ENCODE data around the gene OLA1. TPM values are rescaled to one million over a fixed set of nuclear protein-coding genes. Genes with fewer than 3 reads are reported as not detected.

Gene OLA1
- total and polyA plus RNA-seq, 9 of the 15 experiments (the other 6 are each of a cell fraction or from before 2014, with no cell fraction given) = 208 to 353 (median 225) TPM

DNA sequence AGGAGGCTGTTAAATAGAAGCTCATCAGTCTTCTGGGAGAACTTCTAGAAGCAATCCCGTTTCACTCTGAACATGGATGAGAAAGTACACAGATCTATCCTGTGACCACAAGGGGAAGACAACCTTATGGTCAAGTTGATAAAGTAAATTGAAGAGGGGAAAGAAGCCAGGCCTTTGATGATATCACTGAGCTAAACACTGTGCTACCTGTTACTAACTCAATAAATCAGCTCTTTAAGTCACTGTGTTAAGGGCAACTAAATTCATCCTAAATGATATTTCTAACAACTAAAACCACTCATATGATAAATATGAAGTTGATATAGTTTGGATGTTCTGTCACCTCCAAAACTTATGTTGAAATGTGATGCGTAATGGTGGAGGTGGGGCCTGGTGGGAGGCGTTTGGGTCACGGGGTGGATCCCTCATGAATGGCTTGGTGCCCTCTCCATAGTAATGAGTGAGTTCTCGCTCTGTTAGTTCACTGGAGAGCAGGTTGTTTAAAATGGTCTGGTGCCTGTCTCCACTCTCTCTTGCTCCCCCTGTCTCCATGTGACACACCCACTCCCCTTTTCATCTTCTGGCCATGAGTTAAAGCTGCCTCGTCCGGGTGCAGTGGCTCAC lies 23.6 kb downstream of the OLA1 start:
- CTCF ChIA-PET (ENCODE audit: low intra/inter-chr PET ratio) = no interaction called here
- 0 out of 4 replicates have a peak, but pooled peaks of 1 of the 2 experiments have one; percentile 23 for TF ChIP-seq MAZ (CRISPR knock-in tag; conservative IDR thresholded peaks at IDR 0.05 in 1 of 2, IDR thresholded peaks at IDR 0.05 in 1 of 2)
- no peak for TF ChIP-seq ARID2 (IDR thresholded peaks at IDR 0.05)
- TF ChIP-seq BHLHE40 (IDR thresholded peaks at IDR 0.05; ENCODE audit: low read length) = no peak
- TF ChIP-seq SRSF7 (optimal IDR thresholded peaks at IDR 0.05; ENCODE audit: low read depth, low read length) = no peak
- TF ChIP-seq ZBTB8A (IDR thresholded peaks at IDR 0.05; ENCODE audit: partially characterized antibody) = no peak
- TF ChIP-seq HDAC6 (IDR thresholded peaks at IDR 0.05; ENCODE audit: low read depth, low read length) = no peak
- TF ChIP-seq ZNF140 (CRISPR knock-in tag; IDR thresholded peaks at IDR 0.05) = no peak
- TF ChIP-seq EP300 (IDR thresholded peaks at IDR 0.05; ENCODE audit: low read length) = peak; percentile 49; the same call in 1 of the 2 replicates
- TF ChIP-seq, protein P1, sequence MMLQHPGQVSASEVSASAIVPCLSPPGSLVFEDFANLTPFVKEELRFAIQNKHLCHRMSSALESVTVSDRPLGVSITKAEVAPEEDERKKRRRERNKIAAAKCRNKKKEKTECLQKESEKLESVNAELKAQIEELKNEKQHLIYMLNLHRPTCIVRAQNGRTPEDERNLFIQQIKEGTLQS (IDR thresholded peaks at IDR 0.05) = peak; percentile 26; the same call in 1 of the 2 replicates
- TF ChIP-seq, protein P1 (CRISPR knock-in tag; conservative IDR thresholded peaks at IDR 0.05) = no peak
- TF ChIP-seq, protein P2, sequence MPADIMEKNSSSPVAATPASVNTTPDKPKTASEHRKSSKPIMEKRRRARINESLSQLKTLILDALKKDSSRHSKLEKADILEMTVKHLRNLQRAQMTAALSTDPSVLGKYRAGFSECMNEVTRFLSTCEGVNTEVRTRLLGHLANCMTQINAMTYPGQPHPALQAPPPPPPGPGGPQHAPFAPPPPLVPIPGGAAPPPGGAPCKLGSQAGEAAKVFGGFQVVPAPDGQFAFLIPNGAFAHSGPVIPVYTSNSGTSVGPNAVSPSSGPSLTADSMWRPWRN (IDR thresholded peaks at IDR 0.05; ENCODE audit: low read depth) = peak; percentile 39; the same call in 1 of the 2 replicates
- peak; percentile 4; the same call in 1 of the 2 replicates for TF ChIP-seq REST (IDR thresholded peaks at IDR 0.05; ENCODE audit: borderline replicate concordance)
- no peak for TF ChIP-seq REST (CRISPR knock-in tag; IDR thresholded peaks at IDR 0.05; ENCODE audit: low read depth)

More for the DNA sequence above, 23.6 kb downstream of the OLA1 start:
- H3K36me3 ChIP-seq (ENCODE audit: control insufficient read depth, insufficient read depth, low read length) = peaks cover 83% of the 10 kb centered on the region
- peaks cover 8% of the 10 kb centered on the region; the same call in 1 of the 2 replicates for H4K20me1 ChIP-seq (replicated peaks; ENCODE audit: control insufficient read depth, insufficient read depth, low read length)
- DNase-seq (ENCODE audit: extremely low read depth in 1 of 4, low spot score in 3 of 4) = peak; percentile 26 to 73 (median 46)
- H3K4me2 ChIP-seq (ENCODE audit: insufficient read depth, low read length) = peak overlapping the region; percentile 21; the same call in 1 of the 2 replicates
- no peak for FAIRE-seq
- no peaks in the 10 kb centered on the region for H3K27me3 ChIP-seq (ENCODE audit: control insufficient read depth in 2 of 2, insufficient read depth in 2 of 2, low read length in 2 of 2)
- POLR2A ChIA-PET = interaction anchor here (0.6 to 1.9 kb wide), 7 partner anchors 9 to 370 kb away, joined by 3 to 4 read pairs (median 3); no protein-coding TSS in a partner anchor
- BruUV-seq (replicated peaks) = no TSS peak
- H3K9me3 ChIP-seq (replicated peaks; ENCODE audit: control insufficient read depth, insufficient read depth, low read depth, low read length) = no peaks in the 10 kb centered on the region
- H3K4me1 ChIP-seq (replicated peaks in 1 of 2; ENCODE audit: control insufficient read depth in 2 of 2, insufficient read depth in 2 of 2, low read length in 2 of 2) = peaks cover 5 to 11% of the 10 kb centered on the region in 2 experiments; a peak in 3 of 5 replicates
- 13% methylated on average over 7 of the region's 7 CpGs for WGBS (ENCODE audit: insufficient coverage, low coverage, missing lambda C conversion rate)
- no peak overlapping the region for H3K9ac ChIP-seq (ENCODE audit: insufficient read depth in 1 of 2, low read depth in 2 of 2, low read length in 2 of 2)
- H2AFZ ChIP-seq (ENCODE audit: low read depth, low read length) = no peak overlapping the region
- H3K9me1 ChIP-seq (ENCODE audit: control insufficient read depth, insufficient read depth, low read length) = no peaks in the 10 kb centered on the region
- H3K4me3 ChIP-seq = no peak overlapping the region
- ATAC-seq = peak; percentile 92
- peaks cover 65% of the 10 kb centered on the region for H3K79me2 ChIP-seq (ENCODE audit: control insufficient read depth, insufficient read depth, low read length)
- intact Hi-C loops (cut with micrococcal nuclease) = no loop called here
- in situ Hi-C loops (cut with MboI) = no loop called here
- H3K27ac ChIP-seq (ENCODE audit: extremely low read depth, low read depth, low read length) = peak overlapping the region; percentile 7; the same call in 1 of the 3 replicates

Data from K562 (cell line).